NCI-H446 (cell line): ENCODE results near the gene FA2H.
A peak's percentile ranks its signal among the peaks of the same experiment; 100 is the strongest.
"Not testable (repeated sequence)": the region's sequence is repeated elsewhere in the genome, so short reads cannot be mapped to it uniquely, and the experiment has no call there.

Source experiments
- DNase-seq, 2 experiments: peaks; one replicate each; lab custom pipeline; 2025; lab: John Stamatoyannopoulos, UW

Gene FA2H

DNA sequence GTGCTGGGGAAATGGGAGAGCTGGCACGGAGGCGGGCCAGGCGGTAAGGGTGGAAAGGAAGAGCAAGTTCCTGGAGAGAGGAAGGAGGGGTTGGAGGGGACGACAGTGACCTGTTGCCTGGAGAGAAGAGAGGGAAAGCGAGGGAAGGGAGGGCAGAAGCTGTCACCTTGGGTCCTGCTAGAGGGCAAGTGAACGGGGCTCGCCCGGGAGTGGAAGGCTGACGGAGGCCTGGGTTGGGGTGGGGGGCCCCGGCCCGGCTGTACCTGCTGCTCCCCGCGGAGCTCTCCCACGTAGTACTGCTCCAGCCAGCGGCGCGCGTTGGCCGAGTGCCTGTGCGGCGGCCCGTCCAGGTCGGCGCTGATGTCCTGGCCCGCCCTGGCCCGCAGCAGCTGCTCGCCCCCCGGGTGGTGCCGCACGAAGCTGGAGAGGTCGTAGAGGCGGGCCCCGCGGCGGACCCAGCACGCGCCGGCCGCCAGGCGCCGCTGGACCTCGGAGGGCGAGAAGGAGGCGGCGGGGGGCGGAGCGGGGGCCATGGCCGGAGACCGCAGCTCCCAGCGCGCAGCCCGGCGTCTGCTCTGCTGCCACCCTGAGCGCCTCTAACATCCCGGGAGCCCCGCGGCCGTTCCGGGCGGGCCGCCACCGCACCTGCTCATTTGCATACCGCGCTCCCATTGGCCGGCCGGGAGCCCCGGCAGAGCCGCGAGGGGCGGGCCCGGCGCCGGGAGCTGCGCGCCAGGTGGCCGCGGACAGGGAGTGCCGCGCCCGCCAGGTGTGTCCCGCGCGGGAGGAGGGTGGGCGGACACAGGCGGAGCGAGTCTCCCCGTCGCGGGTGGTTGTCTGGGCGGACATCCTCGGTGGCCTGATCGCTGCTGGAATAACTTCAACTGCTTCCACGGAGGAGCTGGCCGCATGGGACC lies at the start of gene FA2H:
Gene FA2H, minus strand, starts transcription at position 598 of the 917 bp plus-strand sequence. Its CDS starts 65 bp downstream, at position 533.
- peak in 1 of 2 experiments; percentile 32 for DNase-seq

DNA sequence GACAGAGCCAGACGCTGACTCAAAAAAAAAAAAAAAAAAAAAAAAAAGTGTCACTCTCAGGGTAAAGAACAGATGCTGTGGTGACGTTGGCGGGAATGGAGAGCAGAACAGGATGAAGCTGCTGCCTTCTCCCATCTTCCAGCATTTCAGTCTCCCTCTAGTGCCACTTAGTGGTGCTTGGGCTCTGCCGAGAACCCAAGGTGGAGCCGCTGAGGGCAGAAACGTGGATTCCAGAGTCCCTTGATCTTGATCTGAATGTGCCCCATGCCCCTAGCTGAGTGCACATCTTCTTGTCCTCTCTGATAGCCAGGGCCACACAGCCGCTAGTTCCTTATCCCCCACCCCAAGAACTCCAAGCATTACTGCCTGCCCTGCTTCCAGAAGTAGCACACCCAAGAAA lies 43.2 kb upstream of the FA2H start:
- DNase-seq, result no peak

DNA sequence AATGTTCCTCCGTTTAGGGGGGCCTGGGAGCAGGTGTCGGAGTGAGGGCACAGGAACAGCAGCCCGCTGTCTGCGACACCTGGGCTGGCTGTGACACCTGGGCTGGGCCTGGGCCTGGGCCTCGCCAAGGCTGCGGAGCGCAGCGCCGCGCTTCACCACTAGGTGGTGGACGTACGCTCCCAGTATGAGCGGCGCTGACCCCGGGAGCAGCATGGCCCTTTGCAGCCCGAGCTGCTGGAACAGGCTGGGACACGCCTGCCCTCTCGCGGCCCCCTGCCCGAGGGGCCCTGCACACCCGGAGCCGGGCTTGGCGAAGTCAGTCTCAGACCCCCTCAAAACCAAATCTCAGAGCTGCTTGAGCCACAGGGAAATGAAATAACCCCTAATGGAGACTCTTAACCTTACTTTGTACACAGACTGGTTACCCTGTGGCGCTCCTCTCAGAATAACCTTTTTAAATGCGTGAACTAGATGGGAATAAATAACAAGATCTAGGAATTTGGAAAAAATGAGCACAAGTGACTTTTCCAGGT lies 38.6 kb upstream of the FA2H start:
- peak in 1 of 2 experiments; percentile 71 for DNase-seq

- no peak for DNase-seq
These were observed 37.3 kb upstream of the FA2H start for GRCh38 chr16:74811911-74812310.

DNA sequence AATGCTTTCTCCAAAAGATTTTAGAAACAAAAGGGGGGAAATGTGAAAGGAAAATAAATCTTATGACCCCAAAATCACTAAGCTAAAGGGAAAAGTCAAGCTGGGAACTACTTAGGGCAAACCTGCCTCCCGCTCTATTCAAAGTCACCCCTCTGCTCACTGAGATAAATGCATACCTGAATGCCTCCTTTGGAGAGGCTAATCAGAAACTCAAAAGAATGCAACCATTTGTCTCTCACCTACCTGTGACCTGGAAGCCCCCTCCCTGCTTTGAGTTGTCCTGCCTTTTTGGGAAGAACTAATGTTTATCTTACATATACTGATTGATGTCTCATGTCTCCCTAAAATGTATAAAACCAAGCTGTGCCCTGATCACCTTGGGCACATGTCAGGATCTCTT lies 36.6 kb upstream of the FA2H start:
- not testable (repeated sequence) for DNase-seq

- no peak for DNase-seq
These were observed 32.5 kb upstream of the FA2H start for GRCh38 chr16:74807052-74807646.

- no peak for DNase-seq
These were observed 25.7 kb upstream of the FA2H start for GRCh38 chr16:74800216-74800871.

DNA sequence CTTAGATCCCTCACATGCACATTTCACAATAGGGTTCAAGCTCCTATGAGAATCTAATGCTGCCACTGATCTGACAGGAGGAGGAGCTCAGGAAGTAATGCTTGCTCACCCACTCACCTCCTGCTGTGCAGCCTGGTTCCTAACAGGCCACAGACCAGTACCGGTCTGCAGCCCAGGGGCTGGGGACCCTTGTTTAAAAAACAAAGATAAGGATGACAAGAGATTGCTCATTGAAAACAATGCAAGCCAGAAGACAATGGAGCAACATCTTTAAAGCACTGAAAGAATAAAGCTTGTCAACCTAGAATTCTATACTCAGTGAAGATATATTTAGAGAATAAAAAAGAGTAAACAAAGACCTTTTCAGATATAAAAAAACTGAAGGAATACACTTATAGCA lies 22.8 kb upstream of the FA2H start:
- no peak for DNase-seq

GRCh38 chr16:74795104-74795503 lies 20.5 kb upstream of the FA2H start:
- no peak for DNase-seq

- DNase-seq, result no peak
These were observed 20.0 kb upstream of the FA2H start for GRCh38 chr16:74794668-74795067.

DNA sequence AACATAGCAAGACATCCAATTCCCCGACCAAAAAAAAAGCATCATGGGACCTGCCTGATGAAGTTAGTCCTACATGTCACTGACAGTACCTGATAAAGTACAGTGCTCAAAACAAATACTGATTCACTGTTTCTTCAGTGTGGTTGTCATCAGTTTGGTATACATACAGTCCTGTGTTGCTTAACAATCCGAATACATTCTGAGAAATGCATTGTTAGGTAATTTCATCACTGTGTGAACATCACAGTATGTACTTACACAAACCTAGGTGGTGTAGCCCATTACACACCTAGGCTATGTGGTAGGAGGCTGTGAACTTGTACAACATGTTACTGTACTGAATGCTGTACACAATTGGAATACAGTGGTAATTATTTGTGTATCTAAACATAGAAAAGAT lies 19.0 kb upstream of the FA2H start:
- DNase-seq, result no peak

- no peak for DNase-seq
These were observed 17.6 kb upstream of the FA2H start for GRCh38 chr16:74792225-74792624.

DNA sequence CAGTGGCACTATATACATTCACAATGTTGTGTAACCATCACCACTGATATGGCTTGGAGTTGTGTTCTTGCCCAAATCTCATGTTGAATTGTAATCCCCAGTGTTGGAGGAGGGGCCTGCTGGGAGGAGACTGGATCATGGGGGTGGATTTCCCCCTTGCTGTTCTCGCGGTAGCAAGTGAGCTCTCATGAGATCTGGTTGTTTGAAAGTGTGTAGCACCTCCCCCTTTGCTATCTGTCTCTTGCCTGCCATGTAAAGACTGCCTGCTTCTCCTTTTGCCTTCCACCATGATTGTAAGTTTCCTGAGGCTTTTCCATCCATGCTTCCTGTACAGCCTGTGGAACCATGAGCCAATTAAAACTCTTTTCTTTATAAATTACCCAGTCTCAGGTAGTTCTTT lies 17.1 kb upstream of the FA2H start:
- DNase-seq, result not testable (repeated sequence)

GRCh38 chr16:74788108-74788507 lies 13.5 kb upstream of the FA2H start:
- no peak for DNase-seq

- no peak for DNase-seq
These were observed 10.4 kb upstream of the FA2H start for GRCh38 chr16:74785031-74785430.

DNA sequence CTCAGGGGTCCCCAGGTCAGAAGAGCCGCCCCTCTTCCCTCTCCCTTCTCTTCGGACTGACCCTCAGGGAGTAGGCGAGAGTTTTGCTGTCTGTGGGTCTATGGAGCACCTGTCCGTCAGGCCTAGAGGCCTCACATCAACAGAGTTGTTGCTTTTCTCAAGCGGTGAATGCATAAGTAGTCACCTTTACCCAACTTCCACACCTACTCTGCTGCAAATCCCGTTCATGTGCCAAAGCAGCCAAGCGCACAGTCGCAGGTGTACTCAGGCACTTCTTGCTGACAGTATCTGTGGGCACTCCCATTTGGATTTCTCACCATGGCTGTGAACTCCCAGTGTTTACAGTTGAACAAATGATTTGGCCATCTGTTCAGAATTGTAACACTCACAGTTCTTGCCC lies 4.0 kb upstream of the FA2H start:
- DNase-seq, result no peak

GRCh38 chr16:74776926-74777325 lies 2.3 kb upstream of the FA2H start:
- DNase-seq, result no peak

- no peak for DNase-seq
These were observed 635 bp upstream of the FA2H start for GRCh38 chr16:74775255-74775654.

DNA sequence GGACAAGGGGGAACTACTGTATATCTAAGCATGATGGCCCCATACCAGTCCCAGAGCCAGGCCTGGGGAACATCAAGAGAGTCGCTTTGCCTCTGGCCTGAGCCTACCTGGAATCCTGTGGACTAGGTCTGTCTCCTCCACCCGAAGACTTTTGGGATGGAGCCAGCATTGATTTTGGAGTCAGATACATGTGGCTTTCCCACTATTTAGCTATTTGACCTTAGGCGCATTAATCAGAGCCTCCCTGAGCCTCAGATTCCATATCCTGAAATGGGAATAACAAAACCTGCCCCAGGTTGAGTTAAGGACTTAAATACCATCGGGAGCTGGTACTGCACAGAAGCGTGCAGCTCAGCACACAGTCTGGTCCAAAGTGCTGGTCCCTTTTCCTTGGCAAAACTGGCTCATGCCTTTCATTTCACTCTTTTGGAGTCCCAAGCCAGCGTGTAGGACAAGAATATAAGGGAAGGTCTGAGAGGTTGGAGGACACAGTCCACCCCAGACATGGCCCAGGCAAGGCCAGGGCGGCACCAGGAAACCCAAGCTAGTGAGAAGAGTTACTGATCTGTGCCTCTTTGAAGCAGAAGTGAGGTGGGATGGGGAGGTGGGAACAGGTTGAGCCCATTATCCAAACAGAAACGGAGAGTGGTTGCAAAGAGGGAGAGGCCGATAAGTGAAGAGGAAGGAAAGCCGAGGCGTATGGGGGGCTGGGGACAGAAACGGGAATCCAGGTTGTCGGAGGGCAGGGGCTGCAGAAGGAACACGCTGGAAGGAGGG lies 986 bp downstream of the FA2H start:
- DNase-seq, result no peak

- DNase-seq, result no peak
These were observed 2.8 kb downstream of the FA2H start for GRCh38 chr16:74771656-74772315.

- DNase-seq, result no peak
These were observed 3.6 kb downstream of the FA2H start for GRCh38 chr16:74770831-74771526.
